Esophagus muscularis mucosa (tissue), 3 donors: Measurements from ENCODE around the gene HS3ST4.

Experiments
- POLR2A ChIP-seq: fragments of 450-650 bp; IDR thresholded peaks from one replicate; pipeline ENCODE4 v1.6.1; 2017; ENCODE audit warnings: antibody characterized with exemption, moderate library complexity, mild to moderate bottlenecking, low read depth
- TF ChIP-seq, protein P1 (sequence below), 3 experiments: fragments of 200-600 bp in 2 of 3; fragments of 450-650 bp in 1 of 3; sonication (generic) in 2 of 3; IDR thresholded peaks; one replicate each; pipeline ENCODE4 v1.5.1; 2017 to 2019; ENCODE audit warnings: antibody characterized with exemption in 3 of 3, mild to moderate bottlenecking in 2 of 3, moderate library complexity in 1 of 3

GRCh38 chr16:25951999-25952398 is 260.2 kb downstream of the HS3ST4 start:
- TF ChIP-seq, protein P1, sequence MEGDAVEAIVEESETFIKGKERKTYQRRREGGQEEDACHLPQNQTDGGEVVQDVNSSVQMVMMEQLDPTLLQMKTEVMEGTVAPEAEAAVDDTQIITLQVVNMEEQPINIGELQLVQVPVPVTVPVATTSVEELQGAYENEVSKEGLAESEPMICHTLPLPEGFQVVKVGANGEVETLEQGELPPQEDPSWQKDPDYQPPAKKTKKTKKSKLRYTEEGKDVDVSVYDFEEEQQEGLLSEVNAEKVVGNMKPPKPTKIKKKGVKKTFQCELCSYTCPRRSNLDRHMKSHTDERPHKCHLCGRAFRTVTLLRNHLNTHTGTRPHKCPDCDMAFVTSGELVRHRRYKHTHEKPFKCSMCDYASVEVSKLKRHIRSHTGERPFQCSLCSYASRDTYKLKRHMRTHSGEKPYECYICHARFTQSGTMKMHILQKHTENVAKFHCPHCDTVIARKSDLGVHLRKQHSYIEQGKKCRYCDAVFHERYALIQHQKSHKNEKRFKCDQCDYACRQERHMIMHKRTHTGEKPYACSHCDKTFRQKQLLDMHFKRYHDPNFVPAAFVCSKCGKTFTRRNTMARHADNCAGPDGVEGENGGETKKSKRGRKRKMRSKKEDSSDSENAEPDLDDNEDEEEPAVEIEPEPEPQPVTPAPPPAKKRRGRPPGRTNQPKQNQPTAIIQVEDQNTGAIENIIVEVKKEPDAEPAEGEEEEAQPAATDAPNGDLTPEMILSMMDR (IDR thresholded peaks at IDR 0.05) = no peak
- TF ChIP-seq POLR2A = no peak
